Measurements from ENCODE around the gene NOP53. TPM values are rescaled to one million over a fixed set of nuclear protein-coding genes. Genes with fewer than 3 reads are reported as not detected.

The NOP53 gene
- total RNA-seq, 1 donor from 2014 or later, result 89.9 TPM

GRCh38 chr19:47699360-47699917, 45.9 kb upstream of the NOP53 start:
- no peaks in the 10 kb centered on the region for H3K9me3 Mint-ChIP-seq (ENCODE audit: unreplicated experiment)
- H3K27me3 ChIP-seq (ENCODE audit: insufficient read depth, low read length), result no peaks in the 10 kb centered on the region
- H3K9ac ChIP-seq (ENCODE audit: low read length), result no peak overlapping the region
- no peak overlapping the region for H2AFZ ChIP-seq (ENCODE audit: low read depth, low read length)
- peaks cover 11% of the 10 kb centered on the region for H3K4me1 ChIP-seq (ENCODE audit: insufficient read depth, low read length)
- H3K79me2 ChIP-seq (ENCODE audit: insufficient read depth, low read length), result no peaks in the 10 kb centered on the region
- H3K4me1 Mint-ChIP-seq (ENCODE audit: low read depth, unreplicated experiment), result no peaks in the 10 kb centered on the region
- no peak overlapping the region for H3K27ac Mint-ChIP-seq (ENCODE audit: unreplicated experiment)
- TF ChIP-seq EZH2 (IDR thresholded peaks at IDR 0.05; ENCODE audit: insufficient read depth, low read length) (no peak), CTCF (IDR thresholded peaks at IDR 0.05; ENCODE audit: insufficient read depth, low read depth, low read length) (peak; percentile 57)
- H3K4me3 ChIP-seq (ENCODE audit: insufficient read depth, low read depth, low read length), result no peak overlapping the region
- no peak for DNase-seq (ENCODE audit: low read depth)
- H3K36me3 ChIP-seq (ENCODE audit: insufficient read depth, low read length), result peaks cover 9% of the 10 kb centered on the region
- H3K36me3 Mint-ChIP-seq (ENCODE audit: low read depth, unreplicated experiment), result peaks cover 7% of the 10 kb centered on the region
- H3K4me2 ChIP-seq (ENCODE audit: low read length), result no peak overlapping the region
- no peaks in the 10 kb centered on the region for H3K9me3 ChIP-seq (ENCODE audit: insufficient read depth, low read depth, low read length)
- no peak overlapping the region for H3K27ac ChIP-seq (ENCODE audit: low read depth, low read length)
- H3K27me3 Mint-ChIP-seq (ENCODE audit: low read depth, unreplicated experiment), result no peaks in the 10 kb centered on the region
- no peak for FAIRE-seq
- H4K20me1 ChIP-seq (ENCODE audit: insufficient read depth, low read length), result peaks cover 42% of the 10 kb centered on the region
- H3K4me3 Mint-ChIP-seq (ENCODE audit: unreplicated experiment), result no peak overlapping the region

GRCh38 chr19:47700934-47701716, 44.2 kb upstream of the NOP53 start:
- Histone ChIP-seq H3K27ac (ENCODE audit: low read depth, low read length) (no peak overlapping the region), H3K9me3 (ENCODE audit: insufficient read depth, low read depth, low read length) (no peaks in the 10 kb centered on the region), H3K4me1 (ENCODE audit: insufficient read depth, low read length) (peaks cover 11% of the 10 kb centered on the region), H3K4me2 (ENCODE audit: low read length) (no peak overlapping the region), H3K4me3 (ENCODE audit: insufficient read depth, low read depth, low read length) (no peak overlapping the region), H2AFZ (ENCODE audit: low read depth, low read length) (no peak overlapping the region), H4K20me1 (ENCODE audit: insufficient read depth, low read length) (peaks cover 41% of the 10 kb centered on the region), H3K79me2 (ENCODE audit: insufficient read depth, low read length) (no peaks in the 10 kb centered on the region), H3K9ac (ENCODE audit: low read length) (no peak overlapping the region), H3K27me3 (ENCODE audit: insufficient read depth, low read length) (no peaks in the 10 kb centered on the region), H3K36me3 (ENCODE audit: insufficient read depth, low read length) (peaks cover 9% of the 10 kb centered on the region)
- Mint-ChIP-seq H3K4me1 (ENCODE audit: low read depth, unreplicated experiment) (no peaks in the 10 kb centered on the region), H3K27me3 (ENCODE audit: low read depth, unreplicated experiment) (no peaks in the 10 kb centered on the region), H3K36me3 (ENCODE audit: low read depth, unreplicated experiment) (peaks cover 10% of the 10 kb centered on the region), H3K27ac (ENCODE audit: unreplicated experiment) (no peak overlapping the region), H3K4me3 (ENCODE audit: unreplicated experiment) (no peak overlapping the region), H3K9me3 (ENCODE audit: unreplicated experiment) (no peaks in the 10 kb centered on the region)
- TF ChIP-seq CTCF (IDR thresholded peaks at IDR 0.05; ENCODE audit: insufficient read depth, low read depth, low read length), result no peak
- no peak for TF ChIP-seq EZH2 (IDR thresholded peaks at IDR 0.05; ENCODE audit: insufficient read depth, low read length)
- FAIRE-seq (no peak), DNase-seq (ENCODE audit: low read depth) (no peak)

Data from astrocyte (in vitro differentiated cells and primary cell).